Subcutaneous abdominal adipose tissue (tissue), 5 donors: Measurements from ENCODE around the gene EMC9.

ENCODE experiments used
- H3K27ac ChIP-seq: one replicate; pipeline ENCODE4 v1.7.0; 2013; ENCODE audit warnings: low read depth, mild to moderate bottlenecking, inconsistent platforms, low read length, moderate library complexity
- H3K27me3 ChIP-seq, 5 donors: one replicate each; pipeline ENCODE4 v1.7.0; 2013; ENCODE audit warnings: low read length in 5 of 5, inconsistent platforms in 1 of 5; ENCODE audit not compliant: control insufficient read depth in 5 of 5, insufficient read depth in 4 of 5
- H3K36me3 ChIP-seq, 5 donors: one replicate each; pipeline ENCODE4 v1.7.0; 2013; ENCODE audit warnings: low read length in 5 of 5; ENCODE audit not compliant: control insufficient read depth in 5 of 5, insufficient read depth in 5 of 5
- H3K4me1 ChIP-seq, 5 donors: one replicate each; pipeline ENCODE4 v1.7.0; 2013; ENCODE audit warnings: low read length in 5 of 5, mild to moderate bottlenecking in 3 of 5, moderate library complexity in 1 of 5; ENCODE audit not compliant: control insufficient read depth in 5 of 5, insufficient read depth in 5 of 5
- H3K4me3 ChIP-seq, 5 donors: one replicate each; pipeline ENCODE4 v1.7.0; 2013; ENCODE audit warnings: low read length in 5 of 5, low read depth in 1 of 5
- H3K9ac ChIP-seq, 5 donors: one replicate each; pipeline ENCODE4 v1.7.0; 2013; ENCODE audit warnings: low read length in 5 of 5, mild to moderate bottlenecking in 4 of 5, moderate library complexity in 3 of 5
- H3K9me3 ChIP-seq, 5 donors: one replicate each; pipeline ENCODE4 v1.7.0; 2013; ENCODE audit warnings: low read length in 5 of 5; ENCODE audit not compliant: control insufficient read depth in 5 of 5
- donor health status: healthy.
- donor health status: healthy.
- donor health status: healthy.
- donor health status: healthy.
- donor health status: healthy.

Gene EMC9

DNA sequence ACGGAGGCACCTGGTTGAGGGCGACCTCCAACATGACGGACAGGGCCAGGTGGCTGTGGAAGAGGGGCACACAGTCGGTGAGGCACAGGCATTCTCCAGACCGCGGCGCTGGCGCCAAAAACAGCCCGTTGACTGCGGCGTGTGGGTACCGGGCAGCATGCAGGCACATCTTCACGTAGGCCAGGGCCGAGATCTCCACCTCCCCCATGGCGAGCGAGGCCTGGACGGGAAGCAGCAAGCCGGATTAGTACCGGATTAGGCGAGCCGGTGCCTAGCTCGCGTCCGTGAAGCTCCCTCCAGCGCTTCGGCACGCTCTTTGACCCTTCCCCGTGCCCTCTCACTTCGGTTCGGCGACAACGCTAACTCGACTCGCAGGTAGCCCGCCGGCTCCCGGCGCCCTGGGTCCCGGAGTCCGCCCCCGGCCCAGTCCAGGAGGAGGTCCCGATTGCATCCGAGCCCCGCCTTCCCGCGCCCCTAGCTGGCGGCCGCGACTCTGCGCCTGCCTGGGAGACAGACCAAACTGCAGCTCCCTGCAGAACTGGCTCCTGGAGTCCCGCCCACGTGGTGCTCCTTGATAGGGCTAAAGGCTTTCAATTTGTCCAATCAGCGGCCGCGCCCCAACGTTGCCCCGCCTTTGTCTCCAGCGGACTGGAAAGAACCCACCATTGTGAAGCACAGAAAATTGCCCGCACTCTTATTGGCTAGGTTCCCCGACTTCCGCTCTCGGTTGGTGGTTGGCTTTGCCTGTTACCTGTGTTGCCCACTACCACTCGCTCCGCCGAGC lies at the start of gene EMC9:
Gene EMC9, minus strand, starts transcription at position 495 of the 784 bp plus-strand sequence. Its CDS starts 287 bp downstream, at position 208.
- Histone ChIP-seq H3K27ac (peak within 1 kb of the TSS; percentile 84), H3K9ac (peak within 1 kb of the TSS in 4 of 5 donors; percentile 56 to 92 (median 82)), H3K9me3 (no peaks in the 10 kb centered on the region), H3K4me3 (peak within 1 kb of the TSS; percentile 72 to 97 (median 91)), H3K36me3 (peaks cover 0 to 39% (median 24%) of the 10 kb centered on the region in 5 donors), H3K4me1 (peaks cover 7 to 58% (median 42%) of the 10 kb centered on the region in 5 donors), H3K27me3 (no peaks in the 10 kb centered on the region)

DNA sequence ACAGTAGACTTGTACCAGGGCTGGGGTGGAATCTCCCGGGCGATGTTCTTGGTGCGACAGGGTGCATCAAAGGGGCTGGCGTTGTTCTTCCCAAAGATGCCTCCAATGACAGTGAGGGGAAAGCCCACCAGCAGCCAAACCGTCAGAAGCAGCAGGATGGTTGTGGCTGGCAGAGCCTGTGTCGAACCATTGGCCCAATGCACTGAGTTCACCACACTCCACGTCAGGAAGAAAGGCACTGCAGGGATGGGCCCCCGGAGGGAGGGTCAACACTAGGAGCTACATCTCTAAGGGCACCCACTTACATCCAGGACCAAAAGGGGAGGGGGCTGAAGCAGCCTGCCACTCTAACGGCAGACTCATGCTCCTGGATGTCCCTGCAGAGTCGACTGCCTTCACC lies 49.0 kb upstream of the EMC9 start:
- Histone ChIP-seq H3K4me3 (no peak overlapping the region), H3K4me1 (peaks cover 11 to 36% (median 30%) of the 10 kb centered on the region in 5 donors), H3K27ac (no peak overlapping the region), H3K27me3 (no peaks in the 10 kb centered on the region), H3K9me3 (no peaks in the 10 kb centered on the region), H3K9ac (no peak overlapping the region), H3K36me3 (peaks cover 5 to 49% (median 36%) of the 10 kb centered on the region in 5 donors)

DNA sequence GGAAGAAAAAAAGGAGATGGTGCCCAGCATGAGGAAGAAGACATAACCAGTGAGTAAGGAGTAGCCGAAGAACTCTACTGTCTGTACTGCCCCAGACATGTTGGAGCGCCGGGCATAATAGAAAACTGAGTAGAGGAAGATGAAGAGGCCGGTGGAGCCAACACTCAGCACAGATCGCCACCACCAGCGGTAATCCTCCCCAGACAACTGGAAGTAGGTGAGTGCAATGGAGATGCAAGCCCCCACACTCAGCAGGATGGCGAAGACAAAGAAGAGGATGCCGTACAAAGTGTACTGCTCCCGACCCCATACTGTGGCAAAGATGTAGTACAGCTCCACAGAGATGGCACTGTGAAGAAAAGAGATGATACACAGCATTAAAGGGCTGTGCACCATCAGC lies 48.1 kb upstream of the EMC9 start:
- no peaks in the 10 kb centered on the region for H3K27me3 ChIP-seq
- H3K36me3 ChIP-seq = peaks cover 5 to 59% (median 45%) of the 10 kb centered on the region in 5 donors
- peak overlapping the region; percentile 74 for H3K27ac ChIP-seq
- no peaks in the 10 kb centered on the region for H3K9me3 ChIP-seq
- H3K4me3 ChIP-seq = no peak overlapping the region
- H3K9ac ChIP-seq = no peak overlapping the region
- H3K4me1 ChIP-seq = peaks cover 7 to 27% (median 24%) of the 10 kb centered on the region in 5 donors

DNA sequence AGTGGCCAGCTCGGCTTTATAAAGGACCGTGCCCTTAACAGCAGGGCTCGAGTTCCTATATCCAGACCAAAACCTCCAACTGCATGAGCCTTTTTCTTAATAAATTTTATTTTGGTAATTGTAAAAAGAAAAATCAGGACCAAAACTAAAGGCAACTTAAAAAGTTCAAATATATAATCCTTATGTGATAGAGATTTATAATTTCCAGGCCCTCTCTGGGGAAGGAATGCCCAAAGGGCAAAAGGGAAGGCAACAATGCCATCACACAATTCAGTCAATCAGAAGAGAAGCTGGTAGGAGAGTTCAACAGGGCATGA lies 47.6 kb upstream of the EMC9 start:
- H3K9ac ChIP-seq = peak overlapping the region in 1 of 5 donors; percentile 78
- H3K27me3 ChIP-seq = no peaks in the 10 kb centered on the region
- peaks cover 5 to 63% (median 50%) of the 10 kb centered on the region in 5 donors for H3K36me3 ChIP-seq
- peaks cover 6 to 22% (median 20%) of the 10 kb centered on the region in 5 donors for H3K4me1 ChIP-seq
- peak overlapping the region in 3 of 5 donors; percentile 74 to 76 (median 74) for H3K4me3 ChIP-seq
- H3K9me3 ChIP-seq = no peaks in the 10 kb centered on the region
- H3K27ac ChIP-seq = peak overlapping the region; percentile 74

- H3K27ac ChIP-seq = peak within 1 kb of the TSS; percentile 74
- H3K9ac ChIP-seq = peak within 1 kb of the TSS; percentile 56 to 83 (median 78)
- peaks cover 5 to 68% (median 54%) of the 10 kb centered on the region in 5 donors for H3K36me3 ChIP-seq
- peaks cover 6 to 20% (median 19%) of the 10 kb centered on the region in 5 donors for H3K4me1 ChIP-seq
- peak within 1 kb of the TSS; percentile 68 to 78 (median 74) for H3K4me3 ChIP-seq
- no peaks in the 10 kb centered on the region for H3K9me3 ChIP-seq
- no peaks in the 10 kb centered on the region for H3K27me3 ChIP-seq
These were observed 47.1 kb upstream of the EMC9 start, which contains the start of gene IPO4 for GRCh38 chr14:24188251-24189058. IPO4 (minus strand) TSS chr14:24188816; CDS start chr14:24188787, 29 bp downstream.

GRCh38 chr14:24187539-24187915 lies 46.1 kb upstream of the EMC9 start:
- H3K36me3 ChIP-seq = peaks cover 5 to 71% (median 57%) of the 10 kb centered on the region in 5 donors
- H3K9me3 ChIP-seq = no peaks in the 10 kb centered on the region
- peak overlapping the region in 3 of 5 donors; percentile 5 to 83 (median 82) for H3K9ac ChIP-seq
- H3K27ac ChIP-seq = no peak overlapping the region
- no peaks in the 10 kb centered on the region for H3K27me3 ChIP-seq
- peaks cover 6 to 20% (median 19%) of the 10 kb centered on the region in 5 donors for H3K4me1 ChIP-seq
- peak overlapping the region; percentile 68 to 78 (median 74) for H3K4me3 ChIP-seq

- Histone ChIP-seq H3K9me3 (no peaks in the 10 kb centered on the region), H3K27me3 (no peaks in the 10 kb centered on the region), H3K27ac (no peak overlapping the region), H3K9ac (no peak overlapping the region), H3K4me3 (no peak overlapping the region), H3K4me1 (peaks cover 6 to 20% (median 19%) of the 10 kb centered on the region in 5 donors), H3K36me3 (peaks cover 5 to 71% (median 57%) of the 10 kb centered on the region in 5 donors)
These were observed 45.6 kb upstream of the EMC9 start for GRCh38 chr14:24186831-24187538.

DNA sequence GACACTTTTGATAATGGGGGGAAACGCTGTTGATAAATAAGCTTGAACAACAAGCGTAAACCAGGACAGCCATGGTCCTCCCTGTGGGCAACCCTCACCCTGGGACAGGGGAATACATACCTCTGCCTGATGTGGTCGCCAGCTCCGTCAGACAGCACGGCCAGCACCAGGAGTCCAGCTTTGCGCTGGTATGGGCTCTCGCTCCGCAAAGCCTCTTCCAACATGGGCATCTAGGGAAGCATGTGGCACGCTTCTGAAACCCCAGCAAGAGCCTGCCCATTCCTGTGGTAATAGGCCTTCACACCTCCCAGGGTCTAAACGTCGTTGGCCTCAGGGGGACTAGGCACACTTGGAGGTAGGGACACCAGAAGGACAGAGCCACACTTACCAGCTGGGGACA lies 44.4 kb upstream of the EMC9 start:
- no peak overlapping the region for H3K4me3 ChIP-seq
- no peaks in the 10 kb centered on the region for H3K27me3 ChIP-seq
- no peaks in the 10 kb centered on the region for H3K9me3 ChIP-seq
- H3K27ac ChIP-seq = no peak overlapping the region
- peaks cover 6 to 20% (median 19%) of the 10 kb centered on the region in 5 donors for H3K4me1 ChIP-seq
- H3K36me3 ChIP-seq = peaks cover 0 to 75% (median 65%) of the 10 kb centered on the region in 5 donors
- H3K9ac ChIP-seq = no peak overlapping the region

- Histone ChIP-seq H3K27ac (no peak overlapping the region), H3K4me1 (peaks cover 6 to 20% (median 19%) of the 10 kb centered on the region in 5 donors), H3K9ac (no peak overlapping the region), H3K4me3 (no peak overlapping the region), H3K27me3 (no peaks in the 10 kb centered on the region), H3K36me3 (peaks cover 0 to 76% (median 66%) of the 10 kb centered on the region in 5 donors), H3K9me3 (no peaks in the 10 kb centered on the region)
These were observed 43.6 kb upstream of the EMC9 start for GRCh38 chr14:24185026-24185425.
